OCI-LY1 (cell line): ENCODE data around the gene PFKFB2.

Source experiments
- CTCF ChIP-seq: fragments of 200-600 bp; sonication (generic), shearing (Covaris generic); IDR thresholded peaks from 2 replicates; pipeline ENCODE4 v1.5.1; 2017; ENCODE audit warnings: mild to moderate bottlenecking, antibody characterized with exemption, low read length, moderate library complexity, mixed read lengths
- EZH2 ChIP-seq: fragments of 200-600 bp; sonication (generic), shearing (Covaris generic); IDR thresholded peaks from 2 replicates; pipeline ENCODE4 v1.8.0; 2017; ENCODE audit warnings: borderline replicate concordance, mixed run types, mild to moderate bottlenecking, antibody characterized with exemption, low read length, moderate library complexity, mixed read lengths

- TF ChIP-seq CTCF (no peak), EZH2 (no peak)
These were observed 17.7 kb downstream of the PFKFB2 start for GRCh38 chr1:207070811-207071210.
